ENCODE results near the gene DUS3L. TPM values are rescaled to one million over a fixed set of nuclear protein-coding genes. Genes with fewer than 3 reads are reported as not detected.

The DUS3L gene
- total and polyA plus RNA-seq, 2 of the 8 experiments (the other 6 are each of a cell fraction or from before 2014, with no cell fraction given), result 37.6 to 39.1 TPM

GRCh38 chr19:5832527-5833216 is 41.7 kb upstream of the DUS3L start (continued):
- TF ChIP-seq ATF3 (IDR thresholded peaks at IDR 0.05; ENCODE audit: insufficient read depth, low read depth, low read length), result no peak
